NCI-H1436 (cell line): Measurements from ENCODE around the gene MYMX.
"Not testable (repeated sequence)": the region's sequence is repeated elsewhere in the genome, so short reads cannot be mapped to it uniquely, and the experiment has no call there.

Source experiments
- DNase-seq: peaks from one replicate; lab custom pipeline; 2025; lab: John Stamatoyannopoulos, UW

MYMX gene

GRCh38 chr6:44216677-44217331 lies at the start of gene MYMX:
Gene MYMX (plus strand): TSS chr6:44216926. CDS start chr6:44217472, 546 bp downstream.
- DNase-seq: no peak

- DNase-seq: no peak
These were observed 49.2 kb upstream of the MYMX start for GRCh38 chr6:44167567-44167966.

GRCh38 chr6:44169154-44169553 lies 47.6 kb upstream of the MYMX start:
- DNase-seq: no peak

GRCh38 chr6:44169886-44170570 lies 46.7 kb upstream of the MYMX start:
- no peak for DNase-seq

GRCh38 chr6:44171899-44172546 lies 44.7 kb upstream of the MYMX start:
- no peak for DNase-seq

- DNase-seq: peak; percentile 73
These were observed 43.8 kb upstream of the MYMX start for GRCh38 chr6:44172731-44173500.

- no peak for DNase-seq
These were observed 40.5 kb upstream of the MYMX start for GRCh38 chr6:44176130-44176761.

- DNase-seq: no peak
These were observed 39.8 kb upstream of the MYMX start for GRCh38 chr6:44176762-44177509.

GRCh38 chr6:44177691-44178423 lies 38.9 kb upstream of the MYMX start:
- DNase-seq: no peak

- no peak for DNase-seq
These were observed 38.2 kb upstream of the MYMX start for GRCh38 chr6:44178424-44179071.

GRCh38 chr6:44179072-44179536 lies 37.6 kb upstream of the MYMX start:
- DNase-seq: no peak

- no peak for DNase-seq
These were observed 37.1 kb upstream of the MYMX start for GRCh38 chr6:44179648-44180047.

GRCh38 chr6:44180406-44180805 lies 36.3 kb upstream of the MYMX start:
- no peak for DNase-seq

- DNase-seq: no peak
These were observed 35.8 kb upstream of the MYMX start for GRCh38 chr6:44180886-44181285.

GRCh38 chr6:44181784-44182183 lies 34.9 kb upstream of the MYMX start:
- not testable (repeated sequence) for DNase-seq

- no peak for DNase-seq
These were observed 33.8 kb upstream of the MYMX start for GRCh38 chr6:44182911-44183390.

- no peak for DNase-seq
These were observed 32.9 kb upstream of the MYMX start for GRCh38 chr6:44183783-44184182.

GRCh38 chr6:44185356-44185755 lies 31.4 kb upstream of the MYMX start:
- DNase-seq: peak; percentile 68

- DNase-seq: no peak
These were observed 30.6 kb upstream of the MYMX start for GRCh38 chr6:44185953-44186634.
